ENCODE results near the gene BRSK2.

BRSK2 gene

GRCh38 chr11:1454576-1454975, 64.8 kb downstream of the BRSK2 start:
- no peak for DNase-seq

- DNase-seq = no peak
These were observed 65.5 kb downstream of the BRSK2 start for GRCh38 chr11:1455032-1455762.

GRCh38 chr11:1455763-1456060, 66.0 kb downstream of the BRSK2 start:
- DNase-seq = no peak

GRCh38 chr11:1456176-1456575, 66.4 kb downstream of the BRSK2 start:
- no peak for DNase-seq

- no peak for DNase-seq
These were observed 67.0 kb downstream of the BRSK2 start for GRCh38 chr11:1456596-1457325.

GRCh38 chr11:1457326-1457680, 67.6 kb downstream of the BRSK2 start:
- DNase-seq = no peak

- DNase-seq = no peak
These were observed 68.1 kb downstream of the BRSK2 start for GRCh38 chr11:1457856-1458255.

- no peak for DNase-seq
These were observed 68.8 kb downstream of the BRSK2 start for GRCh38 chr11:1458340-1459218.

GRCh38 chr11:1459219-1459575, 69.5 kb downstream of the BRSK2 start:
- DNase-seq = no peak

- DNase-seq = no peak
These were observed 70.1 kb downstream of the BRSK2 start for GRCh38 chr11:1459764-1460395.

- DNase-seq = no peak
These were observed 70.8 kb downstream of the BRSK2 start for GRCh38 chr11:1460396-1460985.

GRCh38 chr11:1460986-1461825, 71.5 kb downstream of the BRSK2 start:
- no peak for DNase-seq

GRCh38 chr11:1461826-1462697, 72.3 kb downstream of the BRSK2 start:
- DNase-seq = no peak

- DNase-seq = no peak
These were observed 72.9 kb downstream of the BRSK2 start for GRCh38 chr11:1462698-1462975.

- no peak for DNase-seq
These were observed 73.3 kb downstream of the BRSK2 start for GRCh38 chr11:1463056-1463455.

GRCh38 chr11:1466784-1467183, 77.0 kb downstream of the BRSK2 start:
- DNase-seq = no peak

- DNase-seq = no peak
These were observed 77.5 kb downstream of the BRSK2 start for GRCh38 chr11:1467270-1467669.

GRCh38 chr11:1468002-1468401, 78.3 kb downstream of the BRSK2 start:
- DNase-seq = no peak

- no peak for DNase-seq
These were observed 78.8 kb downstream of the BRSK2 start for GRCh38 chr11:1468473-1469066.

GRCh38 chr11:1469287-1469910, 79.7 kb downstream of the BRSK2 start:
- DNase-seq = no peak

Measured in CD4-positive, alpha-beta T cell treated with Interferon alpha-2 for 1 hour (primary cell).